H9 (cell line): ENCODE results near the gene UGT1A5. TPM values are rescaled to one million over a fixed set of nuclear protein-coding genes. Genes with fewer than 3 reads are reported as not detected.

ENCODE experiments used
- DNase-seq: peaks from one replicate; pipeline ENCODE4 v3.0.0-alpha.2; 2017
- H2AFZ ChIP-seq: one replicate; pipeline ENCODE4 v1.6.1; 2013; ENCODE audit warnings: mild to moderate bottlenecking, low read length, control low read depth, moderate library complexity
- H2AK5ac ChIP-seq: 2 replicates; pipeline ENCODE4 v1.6.1; 2013; ENCODE audit warnings: low read length, control low read depth, mixed read lengths; ENCODE audit not compliant: insufficient read length
- H2BK120ac ChIP-seq: one replicate; pipeline ENCODE4 v1.6.1; 2013; ENCODE audit warnings: low read depth, mild to moderate bottlenecking, low read length, control low read depth, inconsistent platforms; ENCODE audit not compliant: poor library complexity, severe bottlenecking
- H2BK12ac ChIP-seq: 2 replicates; pipeline ENCODE4 v1.6.1; 2013; ENCODE audit warnings: low read length, control low read depth, mixed read lengths, low read depth; ENCODE audit not compliant: insufficient read length
- H2BK15ac ChIP-seq: 2 replicates; pipeline ENCODE4 v1.6.1; 2013; ENCODE audit warnings: low read depth, low read length, control low read depth
- H2BK20ac ChIP-seq: one replicate; pipeline ENCODE4 v1.6.1; 2013; ENCODE audit warnings: low read depth, mild to moderate bottlenecking, low read length, control low read depth, inconsistent platforms; ENCODE audit not compliant: poor library complexity, severe bottlenecking
- H2BK5ac ChIP-seq: 2 replicates; pipeline ENCODE4 v1.6.1; 2013; ENCODE audit warnings: low read length, control low read depth, mixed read lengths; ENCODE audit not compliant: insufficient read length
- H3K14ac ChIP-seq: 2 replicates; pipeline ENCODE4 v1.6.1; 2013; ENCODE audit warnings: low read length, control low read depth; ENCODE audit not compliant: insufficient read depth
- H3K18ac ChIP-seq: 2 replicates; pipeline ENCODE4 v1.6.1; 2013; ENCODE audit warnings: low read depth, mild to moderate bottlenecking, mixed read lengths, low read length, control low read depth; ENCODE audit not compliant: insufficient read length
- H3K23ac ChIP-seq: 2 replicates; pipeline ENCODE4 v1.6.1; 2013; ENCODE audit warnings: low read length, control low read depth, mixed read lengths, low read depth; ENCODE audit not compliant: insufficient read length
- H3K23me2 ChIP-seq: 2 replicates; pipeline ENCODE4 v1.6.1; 2013; ENCODE audit warnings: low read depth, mild to moderate bottlenecking, mixed read lengths, low read length, control low read depth; ENCODE audit not compliant: insufficient read length, poor library complexity, severe bottlenecking
- H3K27ac ChIP-seq: 2 replicates; pipeline ENCODE4 v1.5.1; 2013; ENCODE audit warnings: low read length, control low read depth, mixed read lengths, low read depth; ENCODE audit not compliant: insufficient read length
- H3K27me3 ChIP-seq: 2 replicates; pipeline ENCODE4 v1.6.1; 2013; ENCODE audit warnings: low read length, control low read depth, inconsistent platforms; ENCODE audit not compliant: insufficient read depth
- H3K4ac ChIP-seq: 2 replicates; pipeline ENCODE4 v1.6.1; 2013; ENCODE audit warnings: low read depth, mild to moderate bottlenecking, control low read depth, inconsistent platforms, low read length, moderate library complexity
- H3K4me1 ChIP-seq: 2 replicates; pipeline ENCODE4 v1.6.1; 2013; ENCODE audit warnings: low read length, control low read depth, inconsistent platforms; ENCODE audit not compliant: insufficient read depth
- H3K4me2 ChIP-seq: 2 replicates; pipeline ENCODE4 v1.6.1; 2013; ENCODE audit warnings: low read length, control low read depth, mixed read lengths; ENCODE audit not compliant: insufficient read length, insufficient read depth
- H3K56ac ChIP-seq: 2 replicates; pipeline ENCODE4 v1.6.1; 2013; ENCODE audit warnings: low read depth, mild to moderate bottlenecking, mixed read lengths, low read length, control low read depth; ENCODE audit not compliant: insufficient read length
- H3K79me1 ChIP-seq: 2 replicates; pipeline ENCODE4 v1.6.1; 2013; ENCODE audit warnings: low read depth, mild to moderate bottlenecking, moderate library complexity, low read length, control low read depth, inconsistent platforms; ENCODE audit not compliant: insufficient read depth, poor library complexity, severe bottlenecking
- H3K79me2 ChIP-seq: 2 replicates; pipeline ENCODE4 v1.6.1; 2013; ENCODE audit warnings: low read length, control low read depth, inconsistent platforms; ENCODE audit not compliant: insufficient read depth
- H3K9ac ChIP-seq: 2 replicates; pipeline ENCODE4 v1.6.1; 2013; ENCODE audit warnings: low read length, control low read depth, mixed read lengths; ENCODE audit not compliant: insufficient read length; ENCODE audit errors: extremely low read depth
- H3K9me3 ChIP-seq: one replicate; pipeline ENCODE4 v1.6.1; 2013; ENCODE audit warnings: low read depth, low read length, inconsistent platforms; ENCODE audit not compliant: control insufficient read depth
- H3T11ph ChIP-seq: one replicate; pipeline ENCODE4 v1.6.1; 2013; ENCODE audit warnings: mild to moderate bottlenecking, low read length, control low read depth, inconsistent platforms
- H4K20me1 ChIP-seq: one replicate; pipeline ENCODE4 v1.6.1; 2013; ENCODE audit not compliant: control insufficient read depth, insufficient read length, insufficient read depth
- H4K5ac ChIP-seq: 2 replicates; pipeline ENCODE4 v1.6.1; 2013; ENCODE audit warnings: low read depth, mild to moderate bottlenecking, mixed read lengths, low read length, control low read depth; ENCODE audit not compliant: insufficient read length
- H4K8ac ChIP-seq: replicated peaks from 2 replicates; pipeline ENCODE4 v1.6.1; 2013; ENCODE audit warnings: low read length, control low read depth, mixed read lengths, low read depth; ENCODE audit not compliant: insufficient read length
- H4K91ac ChIP-seq: 2 replicates; pipeline ENCODE4 v1.6.1; 2013; ENCODE audit warnings: low read depth, mild to moderate bottlenecking, moderate library complexity, mixed read lengths, low read length, control low read depth; ENCODE audit not compliant: insufficient read length
- H3K27ac Mint-ChIP-seq, 3 experiments: 2 replicates in 2 of 3; 3 replicates in 1 of 3; pipeline ENCODE4 v1.8.0; 2020 to 2021; ENCODE audit warnings: mixed read lengths in 3 of 3, mild to moderate bottlenecking in 1 of 3, moderate library complexity in 1 of 3
- H3K27me3 Mint-ChIP-seq: 2 replicates; pipeline ENCODE4 v1.8.0; 2021; ENCODE audit warnings: low read depth, mild to moderate bottlenecking, moderate library complexity, mixed read lengths
- H3K36me3 Mint-ChIP-seq, 3 experiments: 2 replicates in 2 of 3; 3 replicates in 1 of 3; pipeline ENCODE4 v1.8.0; 2020 to 2021; ENCODE audit warnings: low read depth in 3 of 3, mixed read lengths in 3 of 3; ENCODE audit not compliant: insufficient read depth in 1 of 3
- H3K4me1 Mint-ChIP-seq, 2 experiments: 2 replicates each; pipeline ENCODE4 v1.8.0; 2020; ENCODE audit warnings: mixed read lengths in 2 of 2
- H3K4me3 Mint-ChIP-seq, 2 experiments: 2 replicates in 1 of 2; 3 replicates in 1 of 2; pipeline ENCODE4 v1.8.0; 2020 to 2021; ENCODE audit warnings: mild to moderate bottlenecking in 2 of 2, mixed read lengths in 2 of 2, moderate library complexity in 1 of 2
- H3K9me3 Mint-ChIP-seq, 2 experiments: 2 replicates in 1 of 2; 3 replicates in 1 of 2; pipeline ENCODE4 v1.8.0; 2020; ENCODE audit warnings: mild to moderate bottlenecking in 2 of 2, mixed read lengths in 2 of 2, moderate library complexity in 1 of 2
- WGBS: extraction: QIAGEN DNeasy Blood & Tissue Kit; methylation state at CpG from one replicate; pipeline ENCODE4 v1.1.7; 2013; ENCODE audit warnings: missing lambda C conversion rate, low lambda C conversion rate, mixed read lengths; ENCODE audit not compliant: insufficient read length; ENCODE audit errors: extremely low coverage; 5-methylcytosine and 5-hydroxymethylcytosine counted together
- total RNA-seq: library from RNA; stranded (reverse); gene quantifications from 2 replicates; pipeline ENCODE4 v1.2.1, GENCODE V29; 2021
- TF ChIP-seq, protein P1 (sequence below): fragments of 200-600 bp; sonication (generic); conservative IDR thresholded peaks from 3 replicates; pipeline ENCODE4 v1.8.0; 2021; ENCODE audit warnings: antibody characterized with exemption, mild to moderate bottlenecking

The UGT1A5 gene
- total RNA-seq, 1 experiment from 2014 or later = not detected

DNA sequence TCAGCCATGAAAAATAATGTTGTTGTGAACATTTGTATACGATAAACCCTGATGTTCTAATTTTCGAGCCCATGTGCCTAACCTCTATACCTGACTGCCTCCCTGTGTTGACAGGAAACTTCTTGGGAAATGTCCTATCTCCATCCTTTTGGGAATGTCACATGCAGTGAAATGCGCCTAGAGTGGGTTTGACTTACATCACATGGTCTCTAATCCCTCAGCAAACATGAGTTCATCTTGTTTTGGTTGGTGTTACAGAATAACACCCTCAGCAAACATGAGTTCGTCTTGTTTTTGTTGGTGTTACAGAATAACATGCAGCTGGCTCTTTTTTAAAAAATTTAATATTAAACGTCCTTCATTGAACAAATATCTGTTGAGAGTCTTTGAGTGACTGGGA is 24.4 kb upstream of the UGT1A5 start:
- Histone ChIP-seq H4K8ac (no peak overlapping the region), H3K23me2 (no peaks in the 10 kb centered on the region), H3K79me2 (no peaks in the 10 kb centered on the region), H3K27ac (no peak overlapping the region), H2BK12ac (no peak overlapping the region), H2BK120ac (no peak overlapping the region), H2BK15ac (no peak overlapping the region), H3K9me3 (no peaks in the 10 kb centered on the region), H4K20me1 (no peaks in the 10 kb centered on the region), H3K56ac (no peak overlapping the region), H2BK5ac (no peak overlapping the region), H3K18ac (no peak overlapping the region), H2AFZ (no peak overlapping the region), H2BK20ac (no peak overlapping the region), H4K5ac (no peak overlapping the region), H3K4me2 (no peak overlapping the region), H3K4ac (no peak overlapping the region), H4K91ac (no peak overlapping the region), H3K27me3 (no peaks in the 10 kb centered on the region), H2AK5ac (no peak overlapping the region), H3K14ac (no peak overlapping the region), H3K23ac (no peak overlapping the region), H3T11ph (no peak overlapping the region), H3K4me1 (peaks cover 3% of the 10 kb centered on the region; the same call in 1 of the 2 replicates), H3K9ac (no peak overlapping the region), H3K79me1 (no peaks in the 10 kb centered on the region)
- no peaks in the 10 kb centered on the region; a peak in 2 of 5 replicates for H3K9me3 Mint-ChIP-seq
- no peak for DNase-seq
- H3K27me3 Mint-ChIP-seq = no peaks in the 10 kb centered on the region; the same call in 1 of the 2 replicates
- peaks cover 24 to 29% of the 10 kb centered on the region in 2 experiments for H3K4me1 Mint-ChIP-seq
- WGBS = no CpG with 5 or more reads among the region's 5 CpGs
- no peaks in the 10 kb centered on the region; a peak in 1 of 7 replicates for H3K36me3 Mint-ChIP-seq
- TF ChIP-seq, protein P1, sequence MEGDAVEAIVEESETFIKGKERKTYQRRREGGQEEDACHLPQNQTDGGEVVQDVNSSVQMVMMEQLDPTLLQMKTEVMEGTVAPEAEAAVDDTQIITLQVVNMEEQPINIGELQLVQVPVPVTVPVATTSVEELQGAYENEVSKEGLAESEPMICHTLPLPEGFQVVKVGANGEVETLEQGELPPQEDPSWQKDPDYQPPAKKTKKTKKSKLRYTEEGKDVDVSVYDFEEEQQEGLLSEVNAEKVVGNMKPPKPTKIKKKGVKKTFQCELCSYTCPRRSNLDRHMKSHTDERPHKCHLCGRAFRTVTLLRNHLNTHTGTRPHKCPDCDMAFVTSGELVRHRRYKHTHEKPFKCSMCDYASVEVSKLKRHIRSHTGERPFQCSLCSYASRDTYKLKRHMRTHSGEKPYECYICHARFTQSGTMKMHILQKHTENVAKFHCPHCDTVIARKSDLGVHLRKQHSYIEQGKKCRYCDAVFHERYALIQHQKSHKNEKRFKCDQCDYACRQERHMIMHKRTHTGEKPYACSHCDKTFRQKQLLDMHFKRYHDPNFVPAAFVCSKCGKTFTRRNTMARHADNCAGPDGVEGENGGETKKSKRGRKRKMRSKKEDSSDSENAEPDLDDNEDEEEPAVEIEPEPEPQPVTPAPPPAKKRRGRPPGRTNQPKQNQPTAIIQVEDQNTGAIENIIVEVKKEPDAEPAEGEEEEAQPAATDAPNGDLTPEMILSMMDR = no peak
- H3K27ac Mint-ChIP-seq = no peak overlapping the region
- no peak overlapping the region for H3K4me3 Mint-ChIP-seq
